GM18505 (cell line): ENCODE data around the gene SLC11A2.
A peak's percentile ranks its signal among the peaks of the same experiment; 100 is the strongest.

Source experiments
- ATAC-seq: cut with Tn5 transposase; IDR thresholded peaks from one replicate; pipeline ENCODE4 v1.9.1; 2021; ENCODE audit not compliant: unreplicated experiment
- POLR2A ChIP-seq: IDR thresholded peaks from 4 replicates; pipeline ENCODE4 v1.6.1; 2011; ENCODE audit warnings: borderline replicate concordance; ENCODE audit not compliant: insufficient read depth, insufficient read length; ENCODE audit errors: extremely low read depth

SLC11A2 gene

DNA sequence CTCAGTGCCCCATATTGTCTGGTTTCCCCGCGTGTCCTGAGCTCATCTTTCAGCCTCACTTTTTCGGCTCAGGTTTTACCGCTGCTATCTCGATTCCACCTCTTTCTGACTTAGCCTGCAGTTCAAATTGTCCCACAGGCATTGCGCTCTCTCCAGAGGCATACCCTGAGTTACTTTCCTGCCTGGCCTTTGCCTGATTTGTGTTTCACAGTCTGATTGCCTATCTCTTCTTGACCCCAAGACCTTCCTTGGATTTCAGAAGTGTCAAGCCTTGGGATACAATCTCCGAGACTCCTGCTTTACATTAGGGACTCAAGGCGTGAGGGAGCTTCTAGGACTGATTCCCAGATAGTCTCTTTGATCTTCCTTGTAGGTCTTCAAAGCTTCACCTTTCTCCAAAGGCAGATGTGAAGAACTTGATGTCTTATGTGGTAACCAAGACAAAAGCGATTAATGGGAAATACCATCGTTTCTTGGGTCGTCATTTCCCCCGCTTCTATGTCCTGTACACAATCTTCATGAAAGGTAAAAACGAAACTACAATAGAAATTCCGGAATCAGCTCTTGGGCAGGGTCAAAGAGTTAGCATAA, 22.6 kb upstream of the SLC11A2 start:
- TF ChIP-seq POLR2A: no peak
- no peak for ATAC-seq

DNA sequence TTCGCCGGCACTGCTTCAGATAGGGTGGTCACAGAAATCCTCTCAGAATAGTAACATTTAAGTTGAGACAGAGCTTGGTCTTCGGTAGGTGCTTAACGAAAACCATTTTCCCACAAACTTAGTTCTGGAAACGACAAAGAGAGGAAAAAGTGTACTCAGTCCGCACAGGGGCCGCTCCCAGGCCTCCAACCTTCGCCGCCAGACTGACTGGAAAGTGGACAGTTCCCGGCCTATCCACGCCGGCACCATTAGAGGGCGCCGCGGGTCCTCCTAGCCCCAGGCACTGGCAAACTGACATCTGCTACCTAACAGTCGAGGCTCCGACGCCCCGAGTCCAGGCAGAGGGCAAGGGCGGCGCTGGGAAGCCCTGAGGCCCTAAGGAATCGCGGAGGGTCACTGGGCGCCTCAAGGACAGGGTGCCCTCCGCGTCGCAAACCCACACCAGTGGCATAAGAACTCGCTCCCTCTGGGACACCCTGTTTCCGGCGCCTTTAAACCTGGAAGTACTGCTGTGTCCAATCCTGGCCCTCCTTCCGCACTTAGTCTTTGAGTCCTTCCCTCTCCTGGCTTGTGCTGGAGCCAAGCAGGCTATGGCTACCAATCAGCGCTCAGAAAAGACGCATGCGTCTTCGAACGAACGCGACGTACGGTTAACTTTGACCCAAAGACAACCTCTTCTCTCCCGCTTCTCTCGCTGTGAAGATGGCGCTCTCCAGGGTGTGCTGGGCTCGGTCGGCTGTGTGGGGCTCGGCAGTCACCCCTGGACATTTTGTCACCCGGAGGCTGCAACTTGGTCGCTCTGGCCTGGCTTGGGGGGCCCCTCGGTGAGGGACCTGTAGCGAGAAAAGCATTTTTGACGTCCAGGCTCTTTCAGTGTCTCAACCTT, 21.7 kb upstream of the SLC11A2 start, which contains the start of gene LETMD1:
TSS of gene LETMD1 (plus strand) at position 673 of the 886 bp plus-strand sequence. CDS start at position 703, 30 bp downstream.
- peak; percentile 95 for TF ChIP-seq POLR2A
- ATAC-seq: peak; percentile 91

DNA sequence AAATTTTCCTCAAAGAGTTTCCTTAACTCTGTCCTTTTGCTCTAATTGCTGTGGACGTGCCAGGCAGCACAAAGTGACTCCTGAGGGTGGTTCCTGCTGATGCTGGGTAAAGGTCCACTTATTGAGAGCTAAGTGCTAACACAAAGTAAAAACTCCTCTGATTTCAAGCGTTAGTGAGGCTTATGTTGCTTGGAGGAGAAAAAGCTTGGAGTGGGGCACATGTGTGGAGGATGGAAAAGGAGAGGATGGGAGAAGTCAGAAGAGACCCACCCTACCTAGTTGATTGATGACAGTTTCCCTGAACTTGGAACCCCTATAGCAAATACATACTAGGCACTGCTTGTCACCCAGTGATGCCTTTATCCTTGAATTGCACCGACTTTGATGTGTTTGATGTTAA, 10.1 kb upstream of the SLC11A2 start:
- no peak for TF ChIP-seq POLR2A
- ATAC-seq: no peak

DNA sequence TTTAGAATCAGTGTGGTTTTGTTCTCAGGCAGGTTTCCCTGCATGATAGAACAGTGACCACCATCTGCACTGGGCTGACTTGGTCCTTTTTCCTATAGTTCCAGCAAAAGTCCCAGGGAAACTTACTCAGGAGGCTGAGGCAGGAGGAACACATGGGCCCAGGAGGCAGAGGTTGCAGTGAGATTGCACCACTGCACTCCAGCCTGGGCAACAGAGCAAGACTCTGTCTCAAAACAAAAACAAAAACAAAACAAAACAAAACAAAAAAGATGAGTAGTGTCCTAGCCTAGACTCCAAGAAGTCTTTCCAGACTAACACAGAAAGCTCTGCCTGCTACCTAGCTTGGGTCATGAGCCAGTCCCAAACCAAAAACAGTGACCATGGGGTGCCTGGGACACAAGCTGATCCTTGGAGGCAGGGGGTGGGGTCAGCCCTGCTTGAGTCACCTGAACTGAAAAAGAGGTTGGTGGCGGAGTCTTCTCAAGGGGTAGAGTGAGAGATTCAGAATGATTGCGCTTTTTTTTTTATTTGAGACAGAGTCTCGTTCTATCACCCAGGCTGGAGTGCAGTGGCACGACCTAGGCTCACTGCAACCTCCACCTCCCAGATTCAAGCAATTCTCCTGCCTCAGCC, 7.4 kb upstream of the SLC11A2 start:
- no peak for TF ChIP-seq POLR2A
- no peak for ATAC-seq

DNA sequence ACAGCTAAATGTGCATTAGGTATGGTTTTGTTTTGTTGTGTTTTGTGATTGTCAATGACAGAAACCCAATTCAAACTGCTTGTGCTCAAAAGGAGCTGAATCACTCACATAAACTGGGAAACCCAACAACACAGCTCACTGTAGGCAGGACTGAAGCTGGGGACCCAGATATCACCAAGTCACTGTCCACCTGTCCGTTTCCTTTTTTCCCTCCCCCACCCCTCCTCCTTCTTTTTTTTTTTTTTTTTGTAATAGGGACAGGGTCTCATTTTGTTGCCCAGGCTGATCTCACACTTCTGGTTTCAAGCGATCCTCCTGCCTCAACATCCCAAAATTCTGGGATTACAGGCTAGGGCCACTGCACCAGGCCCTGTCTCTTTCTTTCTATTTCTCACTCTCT, 6.9 kb upstream of the SLC11A2 start:
- no peak for ATAC-seq
- no peak for TF ChIP-seq POLR2A

DNA sequence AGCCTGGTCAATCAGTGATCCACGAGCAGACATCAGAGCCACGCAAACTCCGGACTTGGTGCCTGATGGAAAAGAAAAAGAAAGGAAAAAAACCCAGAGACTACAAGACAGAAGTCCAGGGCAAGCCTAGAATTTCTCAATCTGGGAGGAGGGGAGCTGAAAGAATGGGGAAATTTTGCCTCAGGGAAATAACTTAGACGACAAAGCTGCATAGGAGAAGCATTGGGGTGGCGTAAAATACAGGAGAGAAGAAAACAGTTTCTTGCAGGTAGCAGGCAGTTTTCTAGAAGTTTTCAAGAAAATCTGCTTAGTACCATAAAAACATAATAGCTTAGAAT, 2.6 kb upstream of the SLC11A2 start:
- TF ChIP-seq POLR2A: no peak
- ATAC-seq: no peak

DNA sequence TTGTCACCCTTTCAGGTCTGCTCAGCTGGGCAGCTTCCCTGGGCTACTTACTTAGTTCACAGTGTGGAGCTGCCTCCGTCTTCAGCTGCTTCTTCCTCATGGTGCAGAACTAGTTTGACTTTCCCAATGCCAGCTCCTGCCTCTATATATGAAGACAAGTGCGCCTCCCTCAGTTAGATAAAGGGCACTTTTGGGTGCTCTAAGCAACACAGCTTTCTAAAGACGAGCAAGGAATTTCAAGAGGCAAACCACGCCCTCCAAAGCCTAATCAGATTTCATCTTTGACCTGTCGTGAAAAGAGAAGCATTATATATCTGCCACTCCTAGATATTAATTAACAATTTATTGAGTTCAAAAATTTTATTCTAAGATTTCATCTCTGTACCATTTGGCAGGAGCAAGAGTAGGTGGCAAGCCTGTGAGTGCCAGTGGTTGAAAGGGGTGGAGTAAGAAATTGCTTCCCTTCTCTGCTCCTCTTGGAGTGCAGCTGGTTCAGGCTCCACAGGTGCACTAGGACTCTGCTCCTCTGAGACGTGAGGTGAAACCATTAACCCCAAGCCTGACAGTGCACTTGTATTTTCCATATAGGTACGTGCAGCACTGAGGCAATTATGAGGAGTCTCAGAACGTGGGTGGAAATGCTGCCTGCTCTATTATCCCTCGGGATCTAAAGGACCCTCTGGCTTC, 2.1 kb upstream of the SLC11A2 start:
- ATAC-seq: no peak
- no peak for TF ChIP-seq POLR2A

DNA sequence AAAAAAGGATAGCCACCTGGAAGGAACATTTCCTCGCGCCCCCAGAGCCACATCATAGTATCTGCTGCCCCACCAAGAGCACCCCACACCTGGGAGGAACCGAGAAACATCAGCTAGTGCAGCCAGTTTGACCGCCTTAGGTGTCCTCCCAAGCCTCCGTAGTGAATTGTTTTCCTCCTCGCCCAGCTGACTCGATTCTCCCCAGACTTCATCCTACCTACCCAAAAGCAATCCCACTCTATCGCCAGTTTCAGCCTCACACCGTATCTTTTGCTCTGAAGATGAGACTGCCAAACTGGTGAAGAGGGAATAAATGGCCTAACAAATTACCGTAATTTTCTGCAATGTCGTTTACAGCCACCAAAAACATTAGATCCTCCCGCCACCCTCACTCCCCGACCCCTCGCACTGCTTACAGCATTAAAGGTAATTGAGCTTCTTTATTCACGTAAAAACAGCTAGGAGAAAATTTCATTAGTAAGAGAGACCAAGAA, 1.2 kb upstream of the SLC11A2 start:
- no peak for ATAC-seq
- no peak for TF ChIP-seq POLR2A

DNA sequence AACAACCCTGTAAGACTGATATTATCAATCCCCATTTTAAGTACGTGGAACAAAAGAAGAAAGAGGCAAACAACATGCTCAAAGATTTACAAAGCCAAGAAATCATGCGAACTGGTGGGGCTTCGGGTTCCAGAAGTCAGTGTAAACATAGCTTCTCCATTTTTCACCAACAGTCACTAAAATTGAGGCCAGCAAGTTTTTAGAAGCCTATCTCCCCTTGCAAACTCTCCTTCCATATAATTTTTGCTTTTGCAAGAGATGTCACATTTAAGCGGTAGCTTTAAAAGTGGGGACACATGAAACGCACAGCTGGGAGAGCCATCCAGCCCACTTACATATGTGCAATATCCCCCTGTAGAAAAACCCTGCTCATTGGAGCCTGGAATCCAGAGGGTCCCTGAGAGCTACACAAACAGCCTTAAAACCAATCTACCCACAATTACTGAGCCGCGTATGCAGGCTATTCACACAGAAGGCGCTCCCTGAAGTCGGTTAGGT, 797 bp downstream of the SLC11A2 start:
- TF ChIP-seq POLR2A: no peak
- ATAC-seq: no peak

DNA sequence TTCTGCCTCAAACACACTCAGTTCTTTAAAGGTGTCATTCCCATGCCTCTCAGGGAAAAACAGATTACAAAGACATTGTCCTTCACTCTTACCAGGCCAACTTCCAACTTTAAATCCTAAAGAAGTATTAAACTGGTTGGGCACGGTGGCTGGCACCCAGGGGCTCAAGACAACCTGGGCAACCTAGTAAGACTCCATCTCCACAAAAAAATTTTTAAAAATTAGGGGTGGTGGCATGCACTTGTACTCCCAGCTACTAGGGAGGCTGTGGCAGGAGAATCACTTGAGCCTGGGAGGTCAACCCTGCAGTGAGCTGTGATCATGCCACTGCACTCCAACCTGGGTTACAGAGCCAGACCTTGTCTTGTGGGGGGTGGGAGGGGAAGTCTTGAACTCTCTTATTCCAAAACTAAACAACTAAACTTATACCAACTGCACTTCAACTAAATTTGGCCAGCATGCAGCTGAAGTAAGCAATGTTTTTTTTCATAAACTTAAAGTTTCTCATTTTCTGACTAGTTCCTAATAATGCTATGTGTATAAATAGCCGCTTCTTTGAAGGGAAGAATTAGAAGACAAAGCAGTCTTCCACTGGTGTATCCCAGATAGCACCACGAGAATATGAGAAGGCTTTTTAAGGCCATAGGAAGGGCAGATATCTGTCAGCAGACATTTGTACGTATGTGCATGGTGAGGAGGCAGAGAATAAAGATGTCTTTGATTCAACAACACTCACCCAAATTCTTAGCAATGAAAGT, 2.4 kb downstream of the SLC11A2 start:
- ATAC-seq: no peak
- TF ChIP-seq POLR2A: no peak

DNA sequence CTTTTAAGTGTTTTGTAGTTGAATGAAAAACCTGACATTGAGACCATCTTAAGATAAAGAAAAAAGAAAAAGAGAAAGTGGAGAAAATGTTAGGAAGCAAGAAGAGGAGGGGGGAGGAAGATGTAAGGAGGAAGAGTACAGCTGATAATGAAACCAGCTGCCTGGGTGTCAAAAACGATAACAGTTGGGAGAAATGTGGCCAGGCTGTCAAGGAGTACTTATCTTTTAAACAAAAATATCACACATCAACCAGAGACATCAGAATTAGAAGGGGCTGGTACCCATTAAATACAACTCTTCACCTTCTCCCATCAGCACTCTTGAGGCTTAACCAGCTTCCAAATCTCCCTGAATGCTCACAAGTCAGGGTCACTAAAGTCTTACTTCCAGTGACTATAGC, 4.5 kb downstream of the SLC11A2 start:
- no peak for TF ChIP-seq POLR2A

DNA sequence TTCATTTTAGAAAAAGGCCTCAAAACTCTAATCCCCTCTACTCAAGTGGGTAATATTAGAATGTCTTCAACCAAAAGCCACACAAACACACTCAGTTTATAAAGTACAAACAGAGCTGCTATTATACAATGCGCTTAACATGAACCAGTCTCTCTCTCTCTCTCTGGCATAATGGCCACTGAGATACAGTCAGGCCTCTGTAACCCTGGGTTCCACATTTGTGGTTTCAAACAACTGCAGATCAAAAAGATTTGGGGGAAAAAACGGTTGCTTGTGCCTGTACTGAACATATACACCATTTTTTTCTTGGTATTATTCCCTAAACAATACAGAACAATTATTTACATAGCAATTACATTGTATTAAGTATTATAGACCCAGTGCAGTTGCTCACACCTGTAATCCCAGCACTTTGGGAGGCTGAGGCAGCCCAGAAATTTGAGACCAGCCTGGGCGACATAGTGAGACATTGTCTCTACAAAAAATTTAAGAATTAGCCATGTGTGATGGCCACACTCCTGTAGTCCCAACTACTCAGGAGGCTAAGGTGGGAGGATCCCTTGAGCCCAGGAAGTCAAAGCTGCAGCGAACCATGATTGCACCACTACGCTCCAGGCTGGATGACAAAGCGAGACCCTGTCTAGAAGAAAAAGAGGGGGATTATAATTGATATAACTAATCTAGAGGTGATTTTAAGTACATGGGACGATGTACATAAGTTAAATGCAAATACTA, 5.6 kb downstream of the SLC11A2 start:
- TF ChIP-seq POLR2A: no peak
- ATAC-seq: no peak

More for the DNA sequence above, 4.5 kb downstream of the SLC11A2 start:
- ATAC-seq: no peak
